ENCODE measurements around the gene PJA2.

Gene PJA2

DNA sequence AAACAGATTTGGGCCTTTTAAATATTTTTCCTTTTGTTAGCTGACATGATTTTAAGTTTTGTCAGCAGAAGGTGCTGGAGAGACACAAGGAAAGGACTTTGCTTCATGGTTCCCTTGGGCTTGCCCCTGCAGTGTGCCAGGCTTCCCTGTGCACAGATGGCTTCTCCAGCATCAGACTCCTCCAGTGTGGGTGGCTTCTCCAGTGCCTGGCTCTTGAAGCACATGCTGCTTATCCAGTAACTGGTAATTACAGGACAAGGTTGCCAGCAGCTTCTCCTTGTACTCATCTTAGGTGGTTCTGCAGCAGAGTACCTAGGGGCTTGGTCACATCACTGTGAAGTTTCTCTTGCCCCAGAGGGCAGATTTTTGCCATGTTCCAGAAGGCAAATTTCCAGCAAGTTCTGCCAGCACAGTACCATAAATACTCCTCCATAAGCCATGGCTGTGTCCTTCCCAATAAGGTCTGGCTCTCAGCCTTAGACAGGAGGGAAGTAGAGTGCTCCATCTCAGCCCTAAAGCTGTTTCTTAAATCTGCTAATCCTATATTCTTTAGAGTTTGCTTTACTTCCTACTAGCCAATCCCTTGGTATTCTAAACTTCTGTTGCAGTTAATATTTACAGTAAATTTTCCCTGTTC is 62.4 kb downstream of the PJA2 start:
- peak; percentile 24 for DNase-seq

DNA sequence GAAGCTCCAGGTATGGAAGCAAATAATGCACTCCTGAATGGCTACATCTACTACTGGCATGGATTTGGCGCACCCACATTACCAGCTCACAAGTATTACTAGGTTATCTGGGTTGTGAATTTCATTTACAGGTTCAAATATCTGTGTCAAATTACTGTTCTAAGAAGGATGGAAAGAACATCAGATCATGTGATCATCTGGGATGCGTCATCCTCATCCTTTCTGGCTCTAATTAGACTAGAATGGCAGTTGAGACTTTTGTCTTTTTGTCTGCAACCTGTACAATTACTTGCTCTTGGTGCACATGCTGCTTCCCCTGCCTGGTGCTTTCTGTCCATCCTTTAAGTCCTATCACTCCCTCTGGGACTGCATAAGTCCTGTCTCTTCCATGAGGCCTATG is 64.1 kb downstream of the PJA2 start:
- DNase-seq = no peak

DNA sequence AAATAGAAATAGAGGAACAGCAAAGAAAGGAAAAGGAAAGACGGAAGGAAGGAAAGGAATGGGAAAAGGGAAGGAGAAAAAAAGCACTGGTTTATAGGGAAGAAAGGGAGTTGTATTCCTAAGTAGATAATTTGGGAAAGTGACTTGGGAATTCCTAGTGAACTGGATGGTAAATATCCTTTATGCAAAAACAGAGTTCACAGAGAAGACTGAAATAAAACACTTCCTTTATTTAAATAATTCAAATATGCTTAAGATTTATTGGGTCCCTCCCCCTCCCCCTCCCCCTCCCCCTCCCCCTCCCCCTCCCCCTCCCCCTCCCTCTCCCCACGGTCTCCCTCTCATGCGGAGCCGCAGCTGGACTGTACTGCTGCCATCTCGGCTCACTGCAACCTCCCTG is 69.4 kb downstream of the PJA2 start:
- DNase-seq = no peak

DNA sequence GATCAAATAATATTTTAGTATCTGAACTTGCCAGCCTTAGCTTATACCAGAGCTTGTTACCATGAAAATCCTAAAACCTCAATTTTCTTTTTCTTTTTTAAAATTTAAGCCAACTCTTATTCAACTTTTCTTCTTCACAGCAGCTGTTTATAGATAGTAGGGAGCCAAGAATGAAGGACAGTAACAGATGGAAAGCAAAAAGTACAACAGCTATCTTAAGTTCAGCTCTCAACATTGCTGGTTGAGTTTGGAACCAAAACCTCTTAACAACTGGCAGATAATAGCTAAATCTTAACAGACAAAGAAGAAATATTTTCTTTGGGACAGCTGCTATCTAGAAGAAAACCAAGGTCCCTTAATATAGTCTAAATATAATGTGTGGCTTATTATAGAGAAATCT is 74.7 kb downstream of the PJA2 start:
- DNase-seq = no peak

DNA sequence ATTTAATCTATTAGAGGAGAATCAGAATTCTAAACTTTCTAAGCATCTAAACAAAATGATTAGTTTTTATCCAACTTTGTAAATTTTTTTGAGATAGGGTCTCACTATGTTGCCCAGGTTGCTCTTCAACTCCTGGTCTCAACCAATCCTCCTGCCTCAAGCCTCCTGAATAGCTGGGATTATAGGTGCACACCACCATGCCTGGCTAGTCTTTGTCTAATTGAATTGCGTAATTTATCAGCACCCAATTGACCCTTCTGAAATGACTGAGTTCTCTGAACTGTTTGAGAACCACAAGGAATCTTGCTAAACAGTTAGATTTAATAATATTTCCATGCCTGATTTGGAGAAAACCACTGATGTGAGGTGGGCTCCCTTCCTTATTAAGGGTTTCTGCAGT is 75.7 kb downstream of the PJA2 start:
- no peak for DNase-seq

DNA sequence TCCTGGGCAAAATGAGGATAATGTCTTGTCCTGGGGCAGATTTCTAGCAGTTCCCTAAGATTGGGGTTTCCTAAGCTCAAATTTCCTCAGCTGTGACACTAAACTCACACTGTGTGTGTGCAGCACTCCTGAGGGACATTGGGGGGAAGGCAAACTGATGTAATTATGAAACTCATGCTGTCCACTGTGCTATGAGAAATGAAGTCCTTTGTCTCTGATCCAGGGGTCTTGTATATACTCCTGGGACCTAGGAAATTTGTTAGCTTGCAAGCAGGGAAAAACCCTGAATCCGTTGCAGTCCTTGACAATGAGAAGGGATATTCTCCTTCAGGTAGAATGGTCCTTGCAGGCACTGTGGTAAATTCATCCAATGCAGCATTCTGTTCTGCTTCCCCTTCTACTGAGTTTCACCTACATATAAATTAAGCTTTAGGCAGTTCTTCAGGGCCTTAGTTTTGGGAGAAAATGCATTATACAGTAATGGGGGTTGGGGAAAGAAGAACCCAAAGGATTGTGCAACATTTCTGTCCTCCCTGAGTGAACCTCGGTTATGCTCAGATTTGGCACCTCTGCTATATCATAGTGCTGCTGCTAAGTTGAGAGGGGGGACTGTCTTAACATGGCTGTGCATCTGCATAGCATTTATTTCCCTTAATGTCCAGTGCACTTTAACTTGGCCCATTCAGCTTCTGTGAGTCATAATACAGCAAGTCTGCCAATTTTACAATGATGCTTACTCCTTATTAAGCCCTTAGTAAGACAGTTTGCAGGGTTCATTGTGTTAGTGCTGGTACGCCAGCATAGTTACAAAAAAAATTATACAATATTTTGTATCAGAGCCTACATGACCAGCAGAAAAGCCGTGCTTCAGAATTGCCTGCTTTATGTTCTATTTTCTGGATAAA is 80.2 kb downstream of the PJA2 start:
- no peak for DNase-seq

DNA sequence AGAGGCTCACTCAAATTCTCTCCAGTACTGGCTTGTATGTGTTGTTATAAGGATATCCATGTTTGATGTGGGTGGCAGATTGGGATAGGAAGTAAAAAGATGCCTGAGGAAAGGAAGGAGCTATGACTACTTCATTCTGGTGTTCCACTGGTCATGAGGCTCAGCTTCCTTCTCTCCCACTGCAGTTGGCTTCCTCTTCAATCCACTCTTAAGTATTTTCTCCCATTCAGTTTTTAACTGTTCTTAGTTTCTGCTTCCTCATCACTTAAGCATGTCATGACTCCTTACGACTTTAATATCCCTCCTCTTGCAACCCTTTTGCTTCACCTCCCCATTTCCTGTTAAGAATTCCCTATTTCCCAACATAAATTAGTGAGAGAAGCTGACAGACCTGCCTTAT is 81.1 kb downstream of the PJA2 start:
- no peak for DNase-seq

DNA sequence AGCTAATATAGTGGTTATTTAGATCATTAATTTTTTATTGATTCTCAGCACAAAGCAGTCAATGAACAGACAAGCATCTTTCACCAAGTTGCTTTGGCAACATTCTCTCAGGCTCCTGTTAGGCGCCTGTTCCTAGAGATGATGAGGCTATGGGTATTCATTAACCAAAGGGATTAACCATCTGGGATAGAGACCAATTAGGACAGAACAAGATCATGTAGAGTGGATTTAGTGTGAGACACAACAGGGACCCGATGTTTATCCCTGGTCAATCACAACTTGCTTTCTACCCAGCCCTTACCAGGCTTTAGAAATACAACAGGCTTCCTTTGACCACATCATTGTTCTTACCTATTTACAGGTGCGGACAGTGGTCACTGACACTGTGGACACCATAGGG is 82.2 kb downstream of the PJA2 start:
- DNase-seq = no peak

DNA sequence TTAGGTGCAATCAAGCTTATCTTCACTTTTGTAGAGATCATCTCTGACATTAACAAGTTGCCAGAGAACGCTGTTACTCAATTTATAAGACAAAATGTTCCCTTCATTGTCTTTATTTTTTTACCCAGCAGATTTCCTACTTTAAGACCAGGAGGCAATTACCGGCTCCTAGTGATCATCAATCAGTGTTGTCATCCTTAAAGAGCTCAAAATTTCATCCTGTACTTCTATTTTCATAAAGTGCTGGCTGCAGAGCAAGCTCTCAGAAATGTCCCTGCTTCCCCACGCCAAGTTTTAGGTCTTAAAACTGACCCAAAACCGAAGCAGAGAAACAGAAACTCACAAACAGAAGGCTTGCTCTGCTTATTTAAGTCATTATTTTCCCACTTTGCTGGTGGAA is 82.9 kb downstream of the PJA2 start:
- DNase-seq = no peak

DNA sequence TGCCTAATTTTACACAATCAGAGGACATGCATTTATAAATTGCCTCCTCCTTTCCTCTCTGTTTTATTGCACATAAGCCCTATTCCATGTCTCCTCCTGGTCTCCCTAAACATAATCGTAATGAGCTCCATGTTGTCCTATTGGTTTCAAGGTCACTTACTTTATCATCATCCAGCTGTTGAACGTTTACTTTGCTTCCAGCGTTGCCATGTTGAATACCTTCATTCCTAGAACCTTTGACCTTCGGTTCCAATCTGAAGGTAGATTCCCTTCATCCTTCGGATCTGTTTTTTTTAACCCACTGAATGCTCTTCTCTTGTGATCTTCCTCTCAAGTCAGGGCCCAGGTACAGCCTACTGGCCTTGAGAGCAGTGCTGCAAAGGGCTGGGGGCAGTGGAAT is 84.3 kb downstream of the PJA2 start:
- DNase-seq = no peak

DNA sequence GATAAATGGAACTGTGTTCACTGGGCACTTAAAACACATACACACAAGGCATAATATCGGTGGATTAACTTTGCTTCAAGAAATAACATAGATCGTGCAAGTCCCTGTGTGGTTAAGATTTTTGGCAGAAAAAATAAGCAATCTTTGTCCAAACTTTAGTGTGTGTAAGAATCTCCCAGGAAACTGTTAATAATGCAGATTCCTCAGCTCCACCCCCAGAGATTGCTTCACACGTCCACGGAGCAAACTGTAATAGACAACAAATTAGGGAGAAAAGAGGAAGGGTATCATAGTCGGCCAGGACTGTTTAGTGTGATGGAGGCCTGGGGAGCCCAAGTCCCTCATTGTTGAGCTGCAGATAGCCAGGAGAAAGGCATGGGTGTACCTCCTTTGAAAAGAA is 84.8 kb downstream of the PJA2 start:
- no peak for DNase-seq

DNA sequence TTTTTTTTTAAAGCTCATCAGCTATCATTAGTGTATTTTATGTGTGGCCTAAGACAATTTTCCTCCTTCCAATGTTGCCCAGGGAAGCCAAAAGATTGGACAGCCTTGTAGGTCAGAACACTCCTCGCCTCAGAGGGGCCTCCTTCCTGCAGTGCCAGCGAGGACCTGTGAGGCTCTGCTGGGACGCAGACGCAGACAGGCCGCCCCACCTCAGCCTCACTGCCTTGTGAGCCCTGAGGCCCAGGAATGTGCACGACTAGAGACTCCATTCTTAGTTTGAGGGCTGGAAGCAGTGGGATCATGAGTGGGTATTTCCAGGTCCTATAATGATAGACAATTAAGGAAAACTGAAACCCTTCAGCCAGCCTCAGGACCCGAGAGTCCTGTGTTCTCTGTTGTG is 85.4 kb downstream of the PJA2 start:
- DNase-seq = no peak

DNA sequence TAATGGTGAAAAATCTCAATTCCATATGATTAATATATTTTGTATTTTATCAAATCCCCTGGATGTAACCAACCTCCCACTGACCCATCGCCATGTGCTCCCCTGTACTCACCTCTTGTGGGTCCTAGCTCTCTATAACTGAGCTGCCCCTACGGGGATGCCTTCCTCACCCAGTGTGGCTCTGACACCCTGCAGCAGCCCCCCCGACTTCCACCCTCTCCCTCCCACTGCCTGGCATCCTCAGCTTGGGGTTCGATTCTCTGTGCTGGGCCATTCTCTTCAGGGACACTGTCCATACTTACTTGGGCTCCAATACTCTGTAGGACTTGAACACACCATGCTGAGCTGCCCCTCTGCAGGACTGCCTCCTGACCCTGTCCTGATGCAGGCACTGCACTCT is 87.1 kb downstream of the PJA2 start:
- no peak for DNase-seq

DNA sequence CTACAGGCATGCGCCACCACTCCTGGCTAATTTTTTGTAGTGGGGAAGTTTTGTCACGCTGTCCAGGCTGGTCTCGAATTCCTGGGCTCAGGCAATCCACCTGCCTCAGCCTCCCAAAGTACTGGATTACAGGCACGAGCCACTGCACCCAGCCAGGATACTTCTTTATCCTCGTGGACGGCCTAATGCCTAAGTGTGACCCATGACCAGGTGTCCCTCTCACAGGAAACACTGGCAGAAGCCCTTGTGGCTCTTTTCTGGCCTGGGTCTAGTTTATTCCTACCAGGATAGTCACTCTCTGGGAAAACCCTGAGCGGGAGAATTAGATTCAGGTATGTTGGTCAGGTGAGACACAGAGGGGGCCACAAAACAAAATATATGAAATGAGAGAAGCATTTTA is 90.4 kb downstream of the PJA2 start:
- no peak for DNase-seq

DNA sequence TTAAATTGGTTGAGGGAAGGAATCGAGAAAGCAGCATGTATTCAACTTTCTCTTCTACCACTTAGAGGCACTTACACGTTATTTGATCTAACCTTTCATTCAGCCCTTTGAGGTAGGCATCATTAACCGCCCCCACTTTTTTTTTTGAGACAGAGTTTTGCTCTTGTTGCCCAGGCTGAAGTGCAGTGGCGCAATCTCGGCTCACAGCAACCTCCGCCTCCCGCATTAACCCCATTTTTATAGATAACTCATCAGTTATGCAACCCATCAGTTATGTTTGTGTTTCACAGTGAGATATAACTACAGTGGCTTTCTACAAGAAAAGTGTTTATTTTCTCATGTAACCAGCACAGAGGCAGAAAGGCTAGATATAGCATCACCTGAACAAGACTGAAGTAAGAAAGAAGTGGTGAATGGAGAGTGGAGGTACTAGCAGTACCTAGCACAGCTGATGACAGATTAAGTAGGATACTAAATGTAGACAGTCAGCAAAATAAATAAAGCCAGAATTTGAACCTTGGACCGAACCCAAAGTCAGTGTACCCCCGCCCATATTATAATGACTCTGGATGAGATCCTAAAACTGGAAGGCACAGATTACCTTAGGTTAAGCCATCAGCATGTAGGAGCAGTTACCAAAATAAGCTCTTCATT is 91.2 kb downstream of the PJA2 start:
- DNase-seq = no peak

DNA sequence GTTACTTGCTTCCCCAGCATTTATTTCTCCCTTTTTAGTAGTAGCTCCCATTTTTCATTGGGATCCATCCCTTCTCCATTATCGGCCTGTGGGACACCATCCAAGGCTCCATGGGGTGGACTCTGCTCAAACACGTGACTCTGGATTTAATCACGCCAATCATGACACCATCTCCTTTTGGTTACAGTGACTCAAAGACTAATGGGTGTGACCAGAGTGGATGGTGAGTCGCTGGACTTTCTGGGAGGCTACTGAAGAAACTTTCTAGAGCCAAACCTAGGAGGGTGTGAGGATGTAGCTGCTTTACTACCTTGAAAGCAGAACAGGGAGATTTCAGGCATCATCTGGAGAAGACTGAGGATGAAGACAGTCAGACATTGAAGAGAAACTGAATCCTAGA is 93.1 kb downstream of the PJA2 start:
- no peak for DNase-seq

DNA sequence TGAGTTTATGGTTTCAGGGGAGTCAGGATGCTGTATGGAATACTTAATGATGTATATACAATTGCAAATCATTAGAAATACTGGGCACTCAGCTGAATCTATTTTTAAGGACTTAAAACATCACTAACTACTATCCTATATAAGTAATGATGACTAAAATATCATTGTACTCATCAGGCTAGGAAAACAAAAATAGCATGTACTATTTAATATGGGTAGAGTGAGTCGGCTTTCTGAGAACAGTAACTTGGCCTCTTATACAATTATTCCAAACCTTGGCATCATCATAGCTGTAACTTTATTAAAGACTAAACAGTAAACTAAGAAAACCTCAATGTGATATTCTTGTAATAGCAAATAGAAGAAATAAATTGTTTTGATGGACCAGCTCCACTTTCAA is 94.5 kb downstream of the PJA2 start:
- DNase-seq = no peak

DNA sequence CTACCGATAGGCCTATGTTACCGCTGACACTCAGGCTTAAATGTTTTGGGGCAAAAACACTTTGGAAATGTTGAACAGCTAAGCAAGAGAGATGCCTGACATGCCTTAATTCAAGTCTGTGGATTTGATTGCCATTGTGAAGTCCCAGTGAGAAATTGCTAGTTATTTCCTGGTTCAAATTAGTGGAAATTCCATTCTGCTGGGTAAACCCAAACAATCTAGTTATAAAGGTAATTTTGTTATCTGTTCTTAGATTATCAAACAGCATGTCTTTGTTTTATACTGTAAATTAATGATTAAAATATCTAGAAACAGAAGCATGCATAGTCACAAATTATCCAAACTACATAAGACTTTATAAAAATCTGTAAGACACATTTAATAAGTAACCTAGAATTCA is 96.6 kb downstream of the PJA2 start:
- no peak for DNase-seq

DNA sequence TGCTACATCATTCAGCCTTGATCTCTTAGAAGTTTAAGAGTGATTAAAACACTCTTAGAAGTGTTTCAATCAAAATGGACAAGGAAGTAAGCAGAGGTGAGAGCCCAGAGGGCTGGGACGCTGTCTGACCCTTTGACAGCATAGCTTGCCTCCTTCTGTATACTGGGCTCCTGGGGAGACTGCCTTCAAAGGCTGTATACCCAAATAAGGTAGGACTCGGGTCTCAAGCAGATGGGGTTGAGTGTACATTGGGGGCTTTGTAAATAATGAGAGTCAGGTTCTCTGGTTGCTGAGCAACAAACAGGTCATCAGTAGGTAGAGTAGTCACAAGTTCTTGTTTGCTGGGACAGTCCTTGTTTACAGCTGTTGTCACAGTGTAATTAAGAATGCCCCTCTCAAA is 97.1 kb downstream of the PJA2 start:
- no peak for DNase-seq

DNA sequence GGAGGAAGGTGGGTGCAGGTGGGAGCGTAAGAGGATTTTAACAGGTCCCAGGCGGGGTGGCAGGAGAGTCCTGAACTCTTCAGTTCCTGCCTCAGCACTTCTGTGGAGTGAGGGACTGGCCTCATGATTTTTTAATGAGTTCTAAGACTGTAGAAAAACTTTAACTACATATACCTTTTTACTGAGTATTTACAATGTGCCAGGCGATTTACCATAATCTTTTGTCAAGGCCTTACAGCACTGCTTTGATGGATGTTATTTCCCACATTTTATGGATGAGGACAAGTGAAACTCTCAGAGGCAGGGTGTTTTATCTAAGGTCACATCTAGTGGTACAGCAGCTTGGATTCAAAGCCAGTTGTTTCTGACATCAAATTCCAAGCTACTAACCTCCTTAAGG is 99.5 kb downstream of the PJA2 start:
- no peak for DNase-seq

DNA sequence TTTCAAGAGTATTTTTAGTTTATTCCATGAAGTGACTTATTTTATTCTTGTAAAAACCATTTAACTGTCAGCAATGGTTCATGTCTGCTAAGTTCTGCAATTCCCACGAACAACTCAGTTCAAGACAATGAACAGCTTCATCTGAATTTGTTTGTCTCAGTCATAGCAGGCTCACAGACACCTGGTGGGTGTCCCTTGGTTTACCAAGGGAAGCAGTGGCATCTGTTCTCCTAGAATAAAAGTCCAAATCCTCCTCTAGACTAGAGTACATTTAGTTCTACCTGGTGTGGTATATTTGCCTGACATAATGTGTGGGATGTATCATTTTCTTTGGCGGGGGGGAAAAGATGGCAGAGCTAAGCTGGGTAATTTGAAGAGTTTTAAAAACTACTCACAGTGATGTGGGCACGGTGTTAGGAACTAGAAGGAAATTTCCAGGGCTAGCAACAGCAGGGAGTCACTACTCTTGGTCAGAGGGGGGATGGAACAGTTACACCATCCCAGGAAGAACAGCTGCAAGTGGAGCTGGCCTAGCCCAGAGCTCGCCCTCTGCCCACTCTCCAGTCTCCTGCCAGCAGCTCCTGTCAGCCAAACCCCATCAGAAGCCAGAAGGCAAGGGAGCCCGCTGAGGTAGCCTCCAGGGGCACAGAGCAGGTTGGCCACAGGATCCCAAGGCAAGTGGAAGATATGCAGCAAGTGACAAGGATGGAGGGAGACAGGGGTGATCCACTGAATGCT is 100.3 kb downstream of the PJA2 start:
- DNase-seq = no peak

DNA sequence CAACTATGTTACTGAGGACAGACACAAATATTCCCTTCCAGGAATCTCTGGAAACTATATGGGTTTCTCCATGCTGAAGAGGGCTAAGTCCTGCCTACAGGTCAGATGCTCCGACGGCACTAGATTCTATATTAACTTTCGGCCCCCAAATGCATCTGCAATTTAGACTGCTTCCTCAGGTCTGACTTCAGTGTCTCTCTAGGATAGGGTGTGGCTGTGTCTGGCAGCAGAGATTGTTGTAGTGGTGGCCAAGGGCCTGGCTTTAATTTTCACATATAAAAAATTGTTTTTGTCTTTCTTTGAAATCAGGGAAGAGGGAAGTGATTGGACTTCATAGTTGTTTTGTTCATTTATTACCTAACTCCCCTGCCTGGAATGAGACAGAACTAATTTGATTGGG is 101.8 kb downstream of the PJA2 start:
- DNase-seq = no peak

DNA sequence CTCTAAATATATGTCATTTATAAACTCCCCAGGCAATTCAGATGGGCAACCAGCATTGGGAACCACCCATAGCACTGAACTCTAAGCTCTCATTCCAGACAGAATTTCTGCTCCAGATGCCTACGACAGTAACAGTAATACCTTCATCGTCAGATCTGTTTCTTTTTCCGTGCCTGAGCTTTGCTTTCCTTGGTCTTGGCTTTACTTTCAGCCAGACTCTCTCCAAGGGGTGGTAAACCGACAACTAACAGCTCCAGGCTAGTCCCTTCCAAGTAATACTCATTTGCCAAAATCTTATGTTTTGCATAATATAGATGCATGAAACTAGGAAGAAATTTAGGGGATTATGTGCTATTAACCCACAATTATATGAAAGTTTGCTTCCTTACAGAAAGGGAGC is 102.3 kb downstream of the PJA2 start:
- DNase-seq = no peak

DNA sequence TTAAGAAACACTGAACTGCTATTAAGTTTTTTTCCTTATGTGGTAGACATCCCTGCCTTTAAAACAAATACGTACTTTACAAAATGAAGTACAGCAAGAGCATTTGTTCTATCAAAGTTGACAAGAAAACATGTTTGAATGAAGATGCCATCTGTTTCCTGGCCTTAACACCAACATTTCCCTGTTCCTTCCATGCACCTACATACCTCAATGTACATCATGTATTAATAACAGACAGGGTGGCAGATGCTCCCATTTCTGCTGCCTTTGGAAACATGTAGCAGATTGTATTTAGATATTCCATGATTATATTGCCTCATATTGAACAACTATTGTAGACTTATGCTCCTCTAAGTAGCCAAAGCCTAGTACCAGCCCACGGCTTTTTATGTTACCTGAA is 104.4 kb downstream of the PJA2 start:
- peak; percentile 19 for DNase-seq
